AG20443 (cell line): Measurements from ENCODE around the gene SLC26A5.

Experiments used
- DNase-seq: peaks from one replicate; pipeline ENCODE4 v3.0.0; 2012; ENCODE audit warnings: low spot score, mixed read lengths

SLC26A5 gene

GRCh38 chr7:103347507-103348267, 98.3 kb downstream of the SLC26A5 start, which contains the start of gene PSMC2:
PSMC2 (plus strand) TSS chr7:103347643; CDS start chr7:103347712, 69 bp downstream.
- peak; percentile 88 for DNase-seq

- DNase-seq, result no peak
These were observed 99.6 kb downstream of the SLC26A5 start for GRCh38 chr7:103346396-103346795.

- DNase-seq, result peak; percentile 95
These were observed 101.4 kb downstream of the SLC26A5 start, which contains the start of gene DNAJC2 for GRCh38 chr7:103344453-103345149. DNAJC2 (minus strand) TSS chr7:103344767; CDS start chr7:103344622, 145 bp downstream.

GRCh38 chr7:103343758-103344452, 102.1 kb downstream of the SLC26A5 start:
- DNase-seq, result peak; percentile 45

GRCh38 chr7:103343332-103343731, 102.7 kb downstream of the SLC26A5 start:
- no peak for DNase-seq

- DNase-seq, result no peak
These were observed 104.5 kb downstream of the SLC26A5 start for GRCh38 chr7:103341466-103341865.

GRCh38 chr7:103338864-103339263, 107.1 kb downstream of the SLC26A5 start:
- DNase-seq, result no peak

- no peak for DNase-seq
These were observed 109.2 kb downstream of the SLC26A5 start for GRCh38 chr7:103336761-103337160.

- no peak for DNase-seq
These were observed 120.3 kb downstream of the SLC26A5 start for GRCh38 chr7:103325744-103326143.
